Thoracic aorta (tissue), 2 donors: Measurements from ENCODE around the gene NSD1. TPM values are rescaled to one million over a fixed set of nuclear protein-coding genes. Genes with fewer than 3 reads are reported as not detected.

Source experiments
- ATAC-seq: fragments of 150-250 bp; one replicate; pipeline ENCODE4 v1.8.0; 2017; ENCODE audit warnings: low read depth; ENCODE audit not compliant: insufficient number of reproducible peaks, low FRiP score
- DNase-seq: peaks from one replicate; pipeline ENCODE4 v3.0.0-alpha.2; 2020; ENCODE audit warnings: low spot score
- H3K27ac ChIP-seq, 2 donors: fragments of 200-600 bp; sonication (generic); 1 replicate in 1 of 2; 2 replicates in 1 of 2; pipeline ENCODE4 v1.5.1; 2016; ENCODE audit warnings: mild to moderate bottlenecking in 2 of 2, moderate library complexity in 2 of 2
- H3K27me3 ChIP-seq: fragments of 200-600 bp; sonication (generic); replicated peaks from 2 replicates; pipeline ENCODE4 v1.6.0; 2016; ENCODE audit warnings: mild to moderate bottlenecking; ENCODE audit not compliant: insufficient read depth
- H3K36me3 ChIP-seq: fragments of 200-600 bp; sonication (generic); one replicate; pipeline ENCODE4 v1.5.1; 2016
- H3K4me1 ChIP-seq, 2 donors: fragments of 200-600 bp; sonication (generic); 1 replicate in 1 of 2; 2 replicates in 1 of 2; pipeline versions ENCODE4 v1.5.1 to v1.6.0; 2016; ENCODE audit warnings: low read depth in 2 of 2, mild to moderate bottlenecking in 1 of 2; ENCODE audit not compliant: control insufficient read depth in 1 of 2
- H3K4me3 ChIP-seq: fragments of 200-600 bp; sonication (generic); 2 replicates; pipeline ENCODE4 v1.5.1; 2016; ENCODE audit warnings: mild to moderate bottlenecking
- H3K9me3 ChIP-seq: fragments of 200-600 bp; sonication (generic); 2 replicates; pipeline ENCODE4 v1.5.1; 2016
- CTCF ChIP-seq: fragments of 200-600 bp; sonication (generic); IDR thresholded peaks from one replicate; pipeline ENCODE4 v1.5.1; 2019; ENCODE audit warnings: antibody characterized with exemption
- total RNA-seq, 2 donors: library from RNA; depleted of rRNA; stranded (reverse); fragments of >200 nt; gene quantifications; one replicate each; pipeline versions ENCODE4 v1.1.0 to v1.2.3, GENCODE V29; 2016

NSD1 gene
- total RNA-seq, 2 donors from 2014 or later: 26.1 to 70.5 TPM

GRCh38 chr5:177123789-177124485 is 9.6 kb upstream of the NSD1 start:
- H3K9me3 ChIP-seq: no peaks in the 10 kb centered on the region
- ATAC-seq: no peak
- H3K4me1 ChIP-seq: no peaks in the 10 kb centered on the region
- no peak for DNase-seq
- no peaks in the 10 kb centered on the region for H3K27me3 ChIP-seq
- H3K4me3 ChIP-seq: no peak overlapping the region
- H3K36me3 ChIP-seq: no peaks in the 10 kb centered on the region
- H3K27ac ChIP-seq: no peak overlapping the region
- TF ChIP-seq CTCF: no peak

- ATAC-seq (no peak), DNase-seq (no peak)
- H3K36me3 ChIP-seq: no peaks in the 10 kb centered on the region
- no peak overlapping the region for H3K27ac ChIP-seq
- no peak overlapping the region for H3K4me3 ChIP-seq
- TF ChIP-seq CTCF: no peak
- no peaks in the 10 kb centered on the region for H3K27me3 ChIP-seq
- H3K9me3 ChIP-seq: no peaks in the 10 kb centered on the region
- H3K4me1 ChIP-seq: no peaks in the 10 kb centered on the region
Observed at GRCh38 chr5:177124486-177124991, 9.0 kb upstream of the NSD1 start.

GRCh38 chr5:177126771-177127170 is 6.8 kb upstream of the NSD1 start:
- Histone ChIP-seq H3K27ac (no peak overlapping the region), H3K27me3 (no peaks in the 10 kb centered on the region), H3K36me3 (no peaks in the 10 kb centered on the region), H3K4me1 (no peaks in the 10 kb centered on the region), H3K9me3 (no peaks in the 10 kb centered on the region), H3K4me3 (no peak overlapping the region)
- TF ChIP-seq CTCF: no peak
- no peak for ATAC-seq
- no peak for DNase-seq

- no peak overlapping the region for H3K4me3 ChIP-seq
- no peaks in the 10 kb centered on the region for H3K9me3 ChIP-seq
- H3K27me3 ChIP-seq: no peaks in the 10 kb centered on the region
- no peak overlapping the region for H3K27ac ChIP-seq
- TF ChIP-seq CTCF: no peak
- no peaks in the 10 kb centered on the region for H3K4me1 ChIP-seq
- ATAC-seq (no peak), DNase-seq (no peak)
- H3K36me3 ChIP-seq: no peaks in the 10 kb centered on the region
Observed at GRCh38 chr5:177128551-177128981, 5.0 kb upstream of the NSD1 start.

GRCh38 chr5:177130211-177131018 is 3.2 kb upstream of the NSD1 start:
- Histone ChIP-seq H3K9me3 (no peaks in the 10 kb centered on the region), H3K4me3 (no peak overlapping the region), H3K27me3 (no peaks in the 10 kb centered on the region), H3K4me1 (peaks cover 8 to 10% of the 10 kb centered on the region in 2 donors), H3K36me3 (no peaks in the 10 kb centered on the region), H3K27ac (no peak overlapping the region)
- no peak for ATAC-seq
- DNase-seq: no peak
- TF ChIP-seq CTCF: no peak
